ENCODE results near the gene GPC6.

The GPC6 gene

GRCh38 chr13:94079876-94080275 lies 853.3 kb downstream of the GPC6 start:
- no peaks in the 10 kb centered on the region for H3K9me2 ChIP-seq (replicated peaks; ENCODE audit: low read depth, low read length)
- no peaks in the 10 kb centered on the region for H3K79me2 ChIP-seq (ENCODE audit: insufficient read depth, low read length)
- TF ChIP-seq, protein P1, sequence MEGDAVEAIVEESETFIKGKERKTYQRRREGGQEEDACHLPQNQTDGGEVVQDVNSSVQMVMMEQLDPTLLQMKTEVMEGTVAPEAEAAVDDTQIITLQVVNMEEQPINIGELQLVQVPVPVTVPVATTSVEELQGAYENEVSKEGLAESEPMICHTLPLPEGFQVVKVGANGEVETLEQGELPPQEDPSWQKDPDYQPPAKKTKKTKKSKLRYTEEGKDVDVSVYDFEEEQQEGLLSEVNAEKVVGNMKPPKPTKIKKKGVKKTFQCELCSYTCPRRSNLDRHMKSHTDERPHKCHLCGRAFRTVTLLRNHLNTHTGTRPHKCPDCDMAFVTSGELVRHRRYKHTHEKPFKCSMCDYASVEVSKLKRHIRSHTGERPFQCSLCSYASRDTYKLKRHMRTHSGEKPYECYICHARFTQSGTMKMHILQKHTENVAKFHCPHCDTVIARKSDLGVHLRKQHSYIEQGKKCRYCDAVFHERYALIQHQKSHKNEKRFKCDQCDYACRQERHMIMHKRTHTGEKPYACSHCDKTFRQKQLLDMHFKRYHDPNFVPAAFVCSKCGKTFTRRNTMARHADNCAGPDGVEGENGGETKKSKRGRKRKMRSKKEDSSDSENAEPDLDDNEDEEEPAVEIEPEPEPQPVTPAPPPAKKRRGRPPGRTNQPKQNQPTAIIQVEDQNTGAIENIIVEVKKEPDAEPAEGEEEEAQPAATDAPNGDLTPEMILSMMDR (conservative IDR thresholded peaks at IDR 0.05; ENCODE audit: low read length) = no peak
- TF ChIP-seq EZH2phosphoT487 (IDR thresholded peaks at IDR 0.05; ENCODE audit: borderline replicate concordance) = no peak
- H4K20me1 ChIP-seq (ENCODE audit: insufficient read depth, low read length, poor library complexity, severe bottlenecking) = no peaks in the 10 kb centered on the region
- no peak overlapping the region for H3K4me3 ChIP-seq (ENCODE audit: low read length, poor library complexity, severe bottlenecking)
- H3K4me2 ChIP-seq (ENCODE audit: low read depth, low read length, poor library complexity, severe bottlenecking) = no peak overlapping the region
- H3K4me1 ChIP-seq (ENCODE audit: insufficient read depth, low read length, poor library complexity, severe bottlenecking) = no peaks in the 10 kb centered on the region
- no peak overlapping the region for H3K9ac ChIP-seq (ENCODE audit: low read depth, low read length, poor library complexity, severe bottlenecking)
- no peak overlapping the region for H2AFZ ChIP-seq (ENCODE audit: low read length)
- H3K36me3 ChIP-seq (ENCODE audit: insufficient read depth, low read length) = no peaks in the 10 kb centered on the region
- H3K27me3 ChIP-seq (ENCODE audit: insufficient read depth, low read length, poor library complexity, severe bottlenecking) = no peaks in the 10 kb centered on the region
- H3F3A ChIP-seq (ENCODE audit: low read depth) = no peaks in the 10 kb centered on the region
- peaks cover 18% of the 10 kb centered on the region; the same call in 1 of the 2 replicates for H3K9me3 ChIP-seq (ENCODE audit: insufficient read depth, low read depth, low read length)

DNA sequence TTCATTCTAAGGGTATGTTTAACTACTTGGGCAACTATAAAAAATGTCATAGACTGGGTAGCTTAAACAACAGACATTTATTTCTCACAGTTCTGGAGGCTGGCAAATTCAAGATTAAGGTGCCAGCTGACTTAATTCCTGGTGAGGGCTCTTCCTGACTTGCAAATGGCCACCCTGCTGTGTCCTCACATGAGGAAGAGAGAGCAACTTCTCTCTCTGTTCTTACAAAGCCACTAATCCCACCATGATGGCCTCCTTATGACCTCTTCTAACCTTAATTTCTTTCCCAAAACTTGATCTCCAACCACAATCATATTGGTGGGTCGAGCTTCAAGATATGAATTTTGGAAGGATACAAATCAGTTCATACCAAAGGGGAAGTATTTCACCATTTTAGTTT lies 853.9 kb downstream of the GPC6 start:
- H3K4me2 ChIP-seq (ENCODE audit: low read depth, low read length, poor library complexity, severe bottlenecking) = no peak overlapping the region
- no peak overlapping the region for H3K9ac ChIP-seq (ENCODE audit: low read depth, low read length, poor library complexity, severe bottlenecking)
- H3K4me1 ChIP-seq (ENCODE audit: insufficient read depth, low read length, poor library complexity, severe bottlenecking) = no peaks in the 10 kb centered on the region
- no peaks in the 10 kb centered on the region for H3K27me3 ChIP-seq (ENCODE audit: insufficient read depth, low read length, poor library complexity, severe bottlenecking)
- no peak overlapping the region for H2AFZ ChIP-seq (ENCODE audit: low read length)
- H3K36me3 ChIP-seq (ENCODE audit: insufficient read depth, low read length) = no peaks in the 10 kb centered on the region
- TF ChIP-seq, protein P1 (conservative IDR thresholded peaks at IDR 0.05; ENCODE audit: low read length) = no peak
- no peak for TF ChIP-seq EZH2phosphoT487 (IDR thresholded peaks at IDR 0.05; ENCODE audit: borderline replicate concordance)
- no peaks in the 10 kb centered on the region for H3F3A ChIP-seq (ENCODE audit: low read depth)
- no peaks in the 10 kb centered on the region for H3K9me2 ChIP-seq (replicated peaks; ENCODE audit: low read depth, low read length)
- H3K4me3 ChIP-seq (ENCODE audit: low read length, poor library complexity, severe bottlenecking) = no peak overlapping the region
- H4K20me1 ChIP-seq (ENCODE audit: insufficient read depth, low read length, poor library complexity, severe bottlenecking) = no peaks in the 10 kb centered on the region
- H3K9me3 ChIP-seq (ENCODE audit: insufficient read depth, low read depth, low read length) = peaks cover 18% of the 10 kb centered on the region; the same call in 1 of the 2 replicates
- H3K79me2 ChIP-seq (ENCODE audit: insufficient read depth, low read length) = no peaks in the 10 kb centered on the region

DNA sequence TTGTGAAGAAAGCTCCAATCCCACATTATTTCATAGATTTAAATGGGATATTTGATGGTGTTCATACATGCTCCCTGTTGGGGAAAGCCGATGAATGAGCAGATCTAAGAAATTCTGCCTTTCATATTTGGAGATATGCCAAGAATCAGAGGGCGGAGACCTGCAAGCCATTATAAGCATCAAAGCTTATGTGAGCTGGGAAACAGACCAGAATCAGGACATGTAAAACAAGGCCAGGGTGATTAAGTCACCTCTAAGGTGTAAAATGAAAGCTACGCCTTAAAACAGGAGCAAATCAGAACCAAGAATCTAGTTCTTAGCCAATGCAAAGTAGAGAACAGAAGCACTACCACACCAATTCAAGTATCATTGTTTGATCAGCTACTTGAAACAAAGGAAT lies 860.5 kb downstream of the GPC6 start:
- no peaks in the 10 kb centered on the region for H3F3A ChIP-seq (ENCODE audit: low read depth)
- no peaks in the 10 kb centered on the region for H3K9me2 ChIP-seq (replicated peaks; ENCODE audit: low read depth, low read length)
- no peak overlapping the region for H2AFZ ChIP-seq (ENCODE audit: low read length)
- H4K20me1 ChIP-seq (ENCODE audit: insufficient read depth, low read length, poor library complexity, severe bottlenecking) = no peaks in the 10 kb centered on the region
- H3K9ac ChIP-seq (ENCODE audit: low read depth, low read length, poor library complexity, severe bottlenecking) = no peak overlapping the region
- H3K79me2 ChIP-seq (ENCODE audit: insufficient read depth, low read length) = no peaks in the 10 kb centered on the region
- TF ChIP-seq, protein P1 (conservative IDR thresholded peaks at IDR 0.05; ENCODE audit: low read length) = no peak
- no peak for TF ChIP-seq EZH2phosphoT487 (IDR thresholded peaks at IDR 0.05; ENCODE audit: borderline replicate concordance)
- no peak overlapping the region for H3K4me3 ChIP-seq (ENCODE audit: low read length, poor library complexity, severe bottlenecking)
- H3K36me3 ChIP-seq (ENCODE audit: insufficient read depth, low read length) = no peaks in the 10 kb centered on the region
- no peaks in the 10 kb centered on the region for H3K9me3 ChIP-seq (ENCODE audit: insufficient read depth, low read depth, low read length)
- no peaks in the 10 kb centered on the region for H3K4me1 ChIP-seq (ENCODE audit: insufficient read depth, low read length, poor library complexity, severe bottlenecking)
- H3K4me2 ChIP-seq (ENCODE audit: low read depth, low read length, poor library complexity, severe bottlenecking) = no peak overlapping the region
- H3K27me3 ChIP-seq (ENCODE audit: insufficient read depth, low read length, poor library complexity, severe bottlenecking) = no peaks in the 10 kb centered on the region
